ENCODE data around the gene FNDC3B. TPM values are rescaled to one million over a fixed set of nuclear protein-coding genes. Genes with fewer than 3 reads are reported as not detected.

Gene FNDC3B
- total RNA-seq, 4 donors from 2014 or later: 59.8 to 72.6 (median 65.6) TPM

GRCh38 chr3:172146349-172146748, 107.0 kb downstream of the FNDC3B start:
- no peaks in the 10 kb centered on the region for H3K36me3 ChIP-seq
- no peak overlapping the region for H3K4me3 ChIP-seq
- peaks cover 18 to 34% (median 24%) of the 10 kb centered on the region in 4 donors for H3K4me1 ChIP-seq
- H3K9me3 ChIP-seq: no peaks in the 10 kb centered on the region
- intact Hi-C loops (cut with DNase I): no loop called here
- DNase-seq (ENCODE audit: extremely low spot score): no peak
- H3K27ac ChIP-seq (replicated peaks in 1 of 4): no peak overlapping the region
- 57% methylated on average over 3 of the region's 3 CpGs for WGBS
- H3K27me3 ChIP-seq: no peaks in the 10 kb centered on the region
- no peak for TF ChIP-seq EP300 (IDR thresholded peaks at IDR 0.05)

- no peaks in the 10 kb centered on the region for H3K27me3 ChIP-seq
Measured at GRCh38 chr3:172147113-172147818, 107.9 kb downstream of the FNDC3B start.

GRCh38 chr3:172148241-172148640, 108.9 kb downstream of the FNDC3B start:
- DNase-seq (ENCODE audit: extremely low spot score): no peak
- Histone ChIP-seq H3K27ac (replicated peaks in 1 of 4) (no peak overlapping the region), H3K4me3 (no peak overlapping the region), H3K9me3 (no peaks in the 10 kb centered on the region), H3K4me1 (peaks cover 22 to 34% (median 27%) of the 10 kb centered on the region in 4 donors), H3K36me3 (no peaks in the 10 kb centered on the region), H3K27me3 (no peaks in the 10 kb centered on the region)
- 76% methylated on average over 2 of the region's 2 CpGs for WGBS
- no peak for TF ChIP-seq POLR2AphosphoS5 (IDR thresholded peaks at IDR 0.05)
- TF ChIP-seq, protein P1, sequence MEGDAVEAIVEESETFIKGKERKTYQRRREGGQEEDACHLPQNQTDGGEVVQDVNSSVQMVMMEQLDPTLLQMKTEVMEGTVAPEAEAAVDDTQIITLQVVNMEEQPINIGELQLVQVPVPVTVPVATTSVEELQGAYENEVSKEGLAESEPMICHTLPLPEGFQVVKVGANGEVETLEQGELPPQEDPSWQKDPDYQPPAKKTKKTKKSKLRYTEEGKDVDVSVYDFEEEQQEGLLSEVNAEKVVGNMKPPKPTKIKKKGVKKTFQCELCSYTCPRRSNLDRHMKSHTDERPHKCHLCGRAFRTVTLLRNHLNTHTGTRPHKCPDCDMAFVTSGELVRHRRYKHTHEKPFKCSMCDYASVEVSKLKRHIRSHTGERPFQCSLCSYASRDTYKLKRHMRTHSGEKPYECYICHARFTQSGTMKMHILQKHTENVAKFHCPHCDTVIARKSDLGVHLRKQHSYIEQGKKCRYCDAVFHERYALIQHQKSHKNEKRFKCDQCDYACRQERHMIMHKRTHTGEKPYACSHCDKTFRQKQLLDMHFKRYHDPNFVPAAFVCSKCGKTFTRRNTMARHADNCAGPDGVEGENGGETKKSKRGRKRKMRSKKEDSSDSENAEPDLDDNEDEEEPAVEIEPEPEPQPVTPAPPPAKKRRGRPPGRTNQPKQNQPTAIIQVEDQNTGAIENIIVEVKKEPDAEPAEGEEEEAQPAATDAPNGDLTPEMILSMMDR (IDR thresholded peaks at IDR 0.05): no peak
- no peak for TF ChIP-seq POLR2A (IDR thresholded peaks at IDR 0.05; ENCODE audit: low read depth)
- no peak for TF ChIP-seq EP300 (IDR thresholded peaks at IDR 0.05)
- intact Hi-C loops (cut with DNase I): no loop called here

More at GRCh38 chr3:172147113-172147818, 107.9 kb downstream of the FNDC3B start:
- Histone ChIP-seq H3K4me1 (peaks cover 18 to 32% (median 23%) of the 10 kb centered on the region in 4 donors), H3K27ac (replicated peaks in 1 of 4) (no peak overlapping the region), H3K36me3 (no peaks in the 10 kb centered on the region), H3K9me3 (no peaks in the 10 kb centered on the region), H3K4me3 (no peak overlapping the region)
- 93% methylated on average over 8 of the region's 8 CpGs for WGBS
- intact Hi-C loops (cut with DNase I): no loop called here
- TF ChIP-seq, protein P1 (IDR thresholded peaks at IDR 0.05): no peak
- TF ChIP-seq POLR2AphosphoS5 (IDR thresholded peaks at IDR 0.05) (no peak), POLR2A (IDR thresholded peaks at IDR 0.05; ENCODE audit: low read depth) (no peak), EP300 (IDR thresholded peaks at IDR 0.05) (no peak)
- DNase-seq (ENCODE audit: extremely low spot score): no peak

DNA sequence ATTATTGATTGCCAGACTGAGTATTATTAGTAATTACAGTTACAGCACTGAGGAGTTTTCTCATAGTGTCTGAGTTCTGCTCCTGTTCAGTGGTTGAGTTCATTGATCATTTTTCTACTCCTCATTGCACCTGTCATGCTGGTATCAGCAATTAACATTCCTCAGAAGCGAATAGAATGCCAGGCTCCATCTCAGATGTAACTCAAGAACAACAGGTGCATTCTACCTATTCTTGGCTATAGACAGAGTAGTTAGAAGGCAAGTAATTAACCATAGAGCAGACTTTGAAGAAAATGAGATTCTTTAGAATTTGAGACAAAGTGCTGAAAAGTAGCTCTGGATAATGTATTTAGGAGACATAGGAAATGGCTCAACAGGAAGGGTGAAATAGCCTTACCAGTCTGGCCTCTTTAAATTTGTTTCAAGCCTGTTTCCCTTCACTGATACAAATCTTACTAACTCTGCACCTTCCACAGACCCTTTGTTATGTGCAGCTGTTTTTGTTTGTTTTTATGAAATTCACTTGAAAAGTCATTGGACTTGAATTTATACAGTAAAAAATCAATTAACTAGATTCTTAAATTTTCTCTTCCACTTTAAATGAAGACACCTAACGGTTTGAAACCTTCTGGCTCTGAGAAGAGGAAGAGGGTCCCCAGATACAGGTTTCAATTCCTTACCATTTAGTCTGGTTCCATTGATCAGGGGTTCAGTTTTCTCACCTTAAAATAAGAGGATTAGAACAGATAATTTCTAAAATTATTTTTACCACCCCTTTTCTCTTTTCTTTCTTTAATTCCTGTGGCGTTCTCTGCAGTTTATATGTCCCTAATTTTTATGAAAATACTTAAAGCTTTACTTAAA, 109.6 kb downstream of the FNDC3B start:
- Histone ChIP-seq H3K4me1 (peaks cover 29 to 40% (median 34%) of the 10 kb centered on the region in 4 donors), H3K27me3 (no peaks in the 10 kb centered on the region), H3K9me3 (no peaks in the 10 kb centered on the region), H3K36me3 (no peaks in the 10 kb centered on the region), H3K4me3 (no peak overlapping the region), H3K27ac (replicated peaks in 1 of 4) (no peak overlapping the region)
- intact Hi-C loops (cut with DNase I): no loop called here
- no peak for TF ChIP-seq POLR2A (IDR thresholded peaks at IDR 0.05; ENCODE audit: low read depth)
- TF ChIP-seq EP300 (IDR thresholded peaks at IDR 0.05): no peak
- TF ChIP-seq, protein P1 (IDR thresholded peaks at IDR 0.05): no peak
- TF ChIP-seq POLR2AphosphoS5 (IDR thresholded peaks at IDR 0.05): no peak
- WGBS: 91% methylated on average over 3 of the region's 3 CpGs
- no peak for DNase-seq (ENCODE audit: extremely low spot score)

DNA sequence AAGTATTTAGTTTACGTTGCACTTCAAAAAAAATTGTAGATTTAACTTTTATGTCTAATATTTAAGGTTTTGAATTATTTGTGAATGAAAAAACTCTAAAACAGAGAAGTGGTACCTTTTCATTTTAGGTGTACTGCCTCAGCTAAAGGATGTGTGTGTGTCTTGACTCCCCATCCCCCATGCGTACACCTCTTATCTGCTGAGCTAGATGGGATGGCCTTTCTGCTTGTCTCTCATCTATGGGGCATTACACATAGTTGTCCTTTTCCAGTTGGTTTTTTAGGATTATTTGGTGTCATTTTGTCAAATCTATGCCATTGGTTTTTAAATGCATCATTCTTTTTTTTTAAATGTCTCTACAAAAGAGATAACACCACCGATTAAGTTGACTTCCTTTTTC, 110.9 kb downstream of the FNDC3B start:
- Histone ChIP-seq H3K27me3 (no peaks in the 10 kb centered on the region), H3K36me3 (no peaks in the 10 kb centered on the region), H3K27ac (replicated peaks in 1 of 4) (no peak overlapping the region), H3K4me3 (no peak overlapping the region), H3K4me1 (peaks cover 42 to 52% (median 45%) of the 10 kb centered on the region in 4 donors), H3K9me3 (no peaks in the 10 kb centered on the region)
- TF ChIP-seq POLR2AphosphoS5 (IDR thresholded peaks at IDR 0.05): no peak
- TF ChIP-seq, protein P1 (IDR thresholded peaks at IDR 0.05): no peak
- no peak for TF ChIP-seq EP300 (IDR thresholded peaks at IDR 0.05)
- no peak for TF ChIP-seq POLR2A (IDR thresholded peaks at IDR 0.05; ENCODE audit: low read depth)
- WGBS: 91% methylated on average over 3 of the region's 3 CpGs
- intact Hi-C loops (cut with DNase I): no loop called here
- DNase-seq (ENCODE audit: extremely low spot score): no peak

Measured in esophagus muscularis mucosa (tissue), 4 donors.